PC-3 (cell line): ENCODE results near the gene ARHGAP19.

Experiments
- EZH2 ChIP-seq: fragments of 300-600 bp; sonication (generic); IDR thresholded peaks from one replicate; pipeline ENCODE4 v1.6.1; 2017; ENCODE audit warnings: antibody characterized with exemption, mild to moderate bottlenecking, low read length; ENCODE audit not compliant: unreplicated experiment
- EZH2phosphoT487 ChIP-seq: fragments of 300-600 bp; sonication (generic); IDR thresholded peaks from 2 replicates; pipeline ENCODE4 v1.6.1; 2018; ENCODE audit warnings: mild to moderate bottlenecking, antibody characterized with exemption, low read length, borderline replicate concordance
- TF ChIP-seq, protein P1 (sequence below): fragments of 300-600 bp; sonication (generic); conservative IDR thresholded peaks from 2 replicates; pipeline ENCODE4 v1.5.1; 2017; ENCODE audit warnings: antibody characterized with exemption, low read depth, mild to moderate bottlenecking, low read length

DNA sequence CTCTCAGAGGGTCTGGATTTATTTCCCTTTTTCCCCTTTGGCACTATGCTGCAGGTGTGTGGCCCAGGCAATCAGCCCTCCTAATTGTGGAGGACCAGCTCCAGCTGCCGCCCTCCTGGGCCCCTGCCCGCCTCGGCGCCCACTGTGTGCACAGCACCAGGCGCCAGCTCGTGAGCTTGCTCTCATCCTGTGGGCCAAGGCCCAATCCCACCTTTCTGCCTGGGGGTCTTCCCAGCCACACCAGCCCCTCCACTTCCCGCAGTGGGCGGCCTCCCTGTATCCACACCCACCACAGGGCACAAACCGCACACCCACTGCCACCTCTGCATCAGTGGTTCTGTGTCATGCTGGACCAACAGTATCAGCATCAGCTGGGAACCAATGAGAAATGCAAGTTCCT, 81.2 kb downstream of the ARHGAP19 start:
- TF ChIP-seq EZH2phosphoT487, result no peak
- no peak for TF ChIP-seq EZH2
- TF ChIP-seq, protein P1, sequence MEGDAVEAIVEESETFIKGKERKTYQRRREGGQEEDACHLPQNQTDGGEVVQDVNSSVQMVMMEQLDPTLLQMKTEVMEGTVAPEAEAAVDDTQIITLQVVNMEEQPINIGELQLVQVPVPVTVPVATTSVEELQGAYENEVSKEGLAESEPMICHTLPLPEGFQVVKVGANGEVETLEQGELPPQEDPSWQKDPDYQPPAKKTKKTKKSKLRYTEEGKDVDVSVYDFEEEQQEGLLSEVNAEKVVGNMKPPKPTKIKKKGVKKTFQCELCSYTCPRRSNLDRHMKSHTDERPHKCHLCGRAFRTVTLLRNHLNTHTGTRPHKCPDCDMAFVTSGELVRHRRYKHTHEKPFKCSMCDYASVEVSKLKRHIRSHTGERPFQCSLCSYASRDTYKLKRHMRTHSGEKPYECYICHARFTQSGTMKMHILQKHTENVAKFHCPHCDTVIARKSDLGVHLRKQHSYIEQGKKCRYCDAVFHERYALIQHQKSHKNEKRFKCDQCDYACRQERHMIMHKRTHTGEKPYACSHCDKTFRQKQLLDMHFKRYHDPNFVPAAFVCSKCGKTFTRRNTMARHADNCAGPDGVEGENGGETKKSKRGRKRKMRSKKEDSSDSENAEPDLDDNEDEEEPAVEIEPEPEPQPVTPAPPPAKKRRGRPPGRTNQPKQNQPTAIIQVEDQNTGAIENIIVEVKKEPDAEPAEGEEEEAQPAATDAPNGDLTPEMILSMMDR, result no peak
